AG04450 (cell line): ENCODE measurements around the gene VKORC1. TPM values are rescaled to one million over a fixed set of nuclear protein-coding genes. Genes with fewer than 3 reads are reported as not detected.

Experiments
- CTCF ChIA-PET: fragments of 300-600, 350-600 bp; formaldehyde crosslinking; extraction: SDS; loops from one replicate; lab custom pipeline; 2022; ENCODE audit warnings: antibody characterized with exemption, inconsistent platforms; lab: Charles Lee
- POLR2A ChIA-PET: fragments of 350-600 bp; formaldehyde crosslinking; extraction: SDS; loops from one replicate; lab custom pipeline; 2021; ENCODE audit warnings: antibody characterized with exemption, inconsistent platforms; lab: Yijun Ruan, JAX
- DNase-seq: peaks from one replicate; pipeline ENCODE4 v3.0.0-alpha.2; 2011; ENCODE audit warnings: low read depth, low spot score
- H3K27ac ChIP-seq: one replicate; pipeline ENCODE4 v1.5.1; 2012; ENCODE audit warnings: low read depth, low read length, control low read depth
- H3K27me3 ChIP-seq: one replicate; pipeline ENCODE4 v1.6.0; 2012; ENCODE audit warnings: low read length; ENCODE audit not compliant: control insufficient read depth, insufficient read depth
- H3K4me3 ChIP-seq: 2 replicates; pipeline ENCODE4 v1.5.1; 2011; ENCODE audit warnings: mild to moderate bottlenecking, low read depth, low read length, control low read depth
- H3K9me3 ChIP-seq: 2 replicates; pipeline ENCODE4 v1.5.1; 2012; ENCODE audit warnings: low read length; ENCODE audit not compliant: control insufficient read depth, insufficient read depth
- polyA plus RNA-seq: library from polyadenylated mRNA; depleted of rRNA; stranded (reverse); fragments of >200 nt; gene quantifications from 2 replicates; pipeline ENCODE4 v1.2.3, GENCODE V29; 2011
- TF ChIP-seq, protein P1 (sequence below): IDR thresholded peaks from 2 replicates; pipeline ENCODE4 v1.5.1; 2011; ENCODE audit warnings: low read depth, low read length, control low read depth, inconsistent platforms

VKORC1 gene
- polyA plus RNA-seq, 1 experiment: 210 TPM

- ChIA-PET CTCF (interaction anchor here (0.6 kb wide), 1 partner anchor 378 kb away, joined by 4 read pairs; no protein-coding TSS in a partner anchor), POLR2A (no interaction called here)
- Histone ChIP-seq H3K27me3 (no peaks in the 10 kb centered on the region), H3K9me3 (no peaks in the 10 kb centered on the region; the same call in 1 of the 2 replicates), H3K27ac (no peak overlapping the region), H3K4me3 (no peak overlapping the region)
- TF ChIP-seq, protein P1, sequence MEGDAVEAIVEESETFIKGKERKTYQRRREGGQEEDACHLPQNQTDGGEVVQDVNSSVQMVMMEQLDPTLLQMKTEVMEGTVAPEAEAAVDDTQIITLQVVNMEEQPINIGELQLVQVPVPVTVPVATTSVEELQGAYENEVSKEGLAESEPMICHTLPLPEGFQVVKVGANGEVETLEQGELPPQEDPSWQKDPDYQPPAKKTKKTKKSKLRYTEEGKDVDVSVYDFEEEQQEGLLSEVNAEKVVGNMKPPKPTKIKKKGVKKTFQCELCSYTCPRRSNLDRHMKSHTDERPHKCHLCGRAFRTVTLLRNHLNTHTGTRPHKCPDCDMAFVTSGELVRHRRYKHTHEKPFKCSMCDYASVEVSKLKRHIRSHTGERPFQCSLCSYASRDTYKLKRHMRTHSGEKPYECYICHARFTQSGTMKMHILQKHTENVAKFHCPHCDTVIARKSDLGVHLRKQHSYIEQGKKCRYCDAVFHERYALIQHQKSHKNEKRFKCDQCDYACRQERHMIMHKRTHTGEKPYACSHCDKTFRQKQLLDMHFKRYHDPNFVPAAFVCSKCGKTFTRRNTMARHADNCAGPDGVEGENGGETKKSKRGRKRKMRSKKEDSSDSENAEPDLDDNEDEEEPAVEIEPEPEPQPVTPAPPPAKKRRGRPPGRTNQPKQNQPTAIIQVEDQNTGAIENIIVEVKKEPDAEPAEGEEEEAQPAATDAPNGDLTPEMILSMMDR: no peak
- DNase-seq: no peak
Measured at GRCh38 chr16:31083081-31083480, 11.5 kb downstream of the VKORC1 start.

DNA sequence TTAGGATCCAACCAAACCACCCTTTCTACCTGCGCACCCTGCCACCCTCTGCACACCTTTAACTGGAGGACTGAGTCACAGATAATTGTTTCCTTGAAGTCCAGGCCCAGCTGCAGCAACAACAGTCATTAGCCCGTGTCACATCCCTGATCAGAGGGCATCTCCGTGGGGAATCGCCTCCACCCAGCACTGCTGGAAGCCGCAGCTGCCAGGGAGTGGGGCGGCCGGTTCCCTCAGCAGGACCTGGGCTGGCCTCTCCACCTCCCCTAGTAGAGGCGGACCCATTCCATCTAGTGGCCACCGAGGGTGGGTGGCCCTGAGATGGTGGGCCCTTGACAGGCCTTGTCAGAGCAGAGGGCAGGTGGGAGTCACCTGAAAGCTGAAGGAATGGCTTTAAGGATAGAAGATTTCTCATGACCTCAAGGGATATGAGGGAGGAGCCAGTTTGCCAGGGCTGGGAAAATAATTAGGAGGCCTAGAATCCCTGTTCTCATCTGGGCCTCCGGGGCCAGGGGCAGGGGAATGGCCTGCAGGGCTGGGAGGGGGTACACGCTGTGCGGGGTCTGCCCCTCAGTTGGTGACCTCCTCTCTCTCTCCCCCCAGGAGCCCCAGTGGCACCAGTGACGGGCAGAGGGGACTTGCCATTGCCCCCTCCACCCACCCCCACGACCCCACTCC lies 12.1 kb downstream of the VKORC1 start:
- ChIA-PET CTCF (interaction anchor here (0.6 kb wide), 1 partner anchor 378 kb away, joined by 4 read pairs; no protein-coding TSS in a partner anchor), POLR2A (no interaction called here)
- TF ChIP-seq, protein P1: no peak
- H3K4me3 ChIP-seq: no peak overlapping the region
- H3K27me3 ChIP-seq: no peaks in the 10 kb centered on the region
- H3K9me3 ChIP-seq: no peaks in the 10 kb centered on the region; the same call in 1 of the 2 replicates
- no peak overlapping the region for H3K27ac ChIP-seq
- DNase-seq: no peak

DNA sequence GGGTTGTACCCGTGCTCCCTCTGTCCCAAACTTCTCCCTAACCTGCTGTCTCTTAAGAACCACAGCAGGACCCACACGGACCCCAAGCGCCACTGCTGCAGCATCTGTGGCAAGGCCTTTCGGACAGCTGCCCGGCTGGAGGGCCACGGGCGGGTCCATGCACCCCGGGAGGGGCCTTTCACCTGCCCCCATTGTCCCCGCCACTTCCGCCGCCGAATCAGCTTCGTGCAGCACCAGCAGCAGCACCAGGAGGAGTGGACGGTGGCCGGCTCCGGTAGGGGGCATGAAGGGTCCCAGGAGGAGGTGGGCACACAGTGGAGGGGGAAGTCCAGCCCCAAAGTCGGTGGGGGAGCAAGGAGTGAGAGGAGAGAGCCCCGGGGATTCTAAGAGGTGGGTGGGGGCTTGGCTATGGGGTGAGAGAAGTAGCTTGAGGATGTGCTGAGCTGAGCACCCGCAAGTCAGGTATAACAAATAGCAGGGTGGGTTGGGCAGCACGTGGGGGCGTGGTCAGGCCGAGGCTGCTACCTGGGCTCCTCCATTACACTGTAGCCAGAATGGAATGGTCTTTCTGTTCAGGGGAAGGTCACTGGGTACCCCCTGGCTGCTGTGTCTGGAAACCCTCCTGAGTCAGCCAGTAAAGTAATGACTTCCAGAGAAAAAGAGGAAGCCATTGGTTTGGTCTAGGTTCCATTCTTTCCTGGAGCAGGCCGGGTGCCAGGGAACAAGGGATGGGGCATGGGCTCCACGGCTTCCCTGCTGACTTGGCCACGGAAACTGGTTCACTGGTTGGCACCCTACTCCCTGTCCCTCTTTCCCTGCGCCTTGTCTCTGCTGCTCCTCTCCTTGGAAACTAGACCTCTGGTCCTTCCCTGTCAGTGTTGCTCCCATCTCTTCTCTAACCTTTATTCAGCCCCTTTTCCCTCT lies 12.9 kb downstream of the VKORC1 start:
- POLR2A ChIA-PET: interaction anchor here (0.6 kb wide), 1 partner anchor 63 kb away, joined by 3 read pairs; no protein-coding TSS in a partner anchor
- no peak for DNase-seq
- H3K27me3 ChIP-seq: no peaks in the 10 kb centered on the region
- CTCF ChIA-PET: no interaction called here
- no peaks in the 10 kb centered on the region; the same call in 1 of the 2 replicates for H3K9me3 ChIP-seq
- H3K27ac ChIP-seq: no peak overlapping the region
- no peak overlapping the region for H3K4me3 ChIP-seq
- TF ChIP-seq, protein P1: no peak

- Histone ChIP-seq H3K27me3 (no peaks in the 10 kb centered on the region), H3K4me3 (no peak overlapping the region), H3K9me3 (no peaks in the 10 kb centered on the region; the same call in 1 of the 2 replicates), H3K27ac (no peak overlapping the region)
- ChIA-PET POLR2A (no interaction called here), CTCF (no interaction called here)
- TF ChIP-seq, protein P1: no peak
- DNase-seq: no peak
Measured at GRCh38 chr16:31080756-31081419, 13.7 kb downstream of the VKORC1 start.
